ENCODE results near the gene MOCS3. TPM values are rescaled to one million over a fixed set of nuclear protein-coding genes. Genes with fewer than 3 reads are reported as not detected.
A peak's percentile ranks its signal among the peaks of the same experiment; 100 is the strongest.

The MOCS3 gene
- total and polyA plus RNA-seq, 8 donors: 0.89 to 7.0 (median 2.4) TPM; not detected in 1

DNA sequence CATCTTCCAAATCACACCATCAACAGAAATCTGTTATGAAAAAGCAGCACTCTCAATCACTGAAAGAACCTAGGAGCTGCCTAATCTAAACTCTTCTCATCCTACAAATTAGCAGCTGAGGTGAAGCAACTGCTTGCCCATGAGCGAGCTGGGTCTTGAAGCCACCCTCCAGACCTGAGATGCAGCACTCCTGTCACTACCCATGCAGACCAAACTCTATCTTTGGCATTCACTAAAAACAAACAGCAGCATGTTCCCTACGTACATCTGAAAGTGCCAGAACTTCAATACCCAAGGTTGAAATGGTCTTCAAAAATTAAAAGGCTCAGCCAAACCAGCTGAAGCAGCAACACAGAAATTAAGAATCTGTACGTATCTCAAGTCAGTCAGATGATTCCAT, 41.7 kb upstream of the MOCS3 start:
- intact Hi-C loops (cut with DNase I; ENCODE audit: low total_unique reads): no loop called here
- no peaks in the 10 kb centered on the region for H3K9me3 ChIP-seq
- TF ChIP-seq POLR2A (IDR thresholded peaks at IDR 0.05): no peak
- TF ChIP-seq, protein P1, sequence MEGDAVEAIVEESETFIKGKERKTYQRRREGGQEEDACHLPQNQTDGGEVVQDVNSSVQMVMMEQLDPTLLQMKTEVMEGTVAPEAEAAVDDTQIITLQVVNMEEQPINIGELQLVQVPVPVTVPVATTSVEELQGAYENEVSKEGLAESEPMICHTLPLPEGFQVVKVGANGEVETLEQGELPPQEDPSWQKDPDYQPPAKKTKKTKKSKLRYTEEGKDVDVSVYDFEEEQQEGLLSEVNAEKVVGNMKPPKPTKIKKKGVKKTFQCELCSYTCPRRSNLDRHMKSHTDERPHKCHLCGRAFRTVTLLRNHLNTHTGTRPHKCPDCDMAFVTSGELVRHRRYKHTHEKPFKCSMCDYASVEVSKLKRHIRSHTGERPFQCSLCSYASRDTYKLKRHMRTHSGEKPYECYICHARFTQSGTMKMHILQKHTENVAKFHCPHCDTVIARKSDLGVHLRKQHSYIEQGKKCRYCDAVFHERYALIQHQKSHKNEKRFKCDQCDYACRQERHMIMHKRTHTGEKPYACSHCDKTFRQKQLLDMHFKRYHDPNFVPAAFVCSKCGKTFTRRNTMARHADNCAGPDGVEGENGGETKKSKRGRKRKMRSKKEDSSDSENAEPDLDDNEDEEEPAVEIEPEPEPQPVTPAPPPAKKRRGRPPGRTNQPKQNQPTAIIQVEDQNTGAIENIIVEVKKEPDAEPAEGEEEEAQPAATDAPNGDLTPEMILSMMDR (IDR thresholded peaks at IDR 0.05): no peak
- no peak for TF ChIP-seq POLR2AphosphoS5 (IDR thresholded peaks at IDR 0.05)
- no peak for TF ChIP-seq EP300 (IDR thresholded peaks at IDR 0.05)
- WGBS, 5 donors: 56 to 80% (median 58%) methylated on average over 3 of the region's 3 CpGs
- H3K36me3 ChIP-seq: no peaks in the 10 kb centered on the region
- no peak overlapping the region for H3K4me3 ChIP-seq
- peaks cover 62 to 94% (median 83%) of the 10 kb centered on the region in 4 donors for H3K4me1 ChIP-seq
- peak overlapping the region in 3 of 5 donors; percentile 3 to 29 (median 23) for H3K27ac ChIP-seq
- DNase-seq: no peak
- H3K27me3 ChIP-seq: no peaks in the 10 kb centered on the region

DNA sequence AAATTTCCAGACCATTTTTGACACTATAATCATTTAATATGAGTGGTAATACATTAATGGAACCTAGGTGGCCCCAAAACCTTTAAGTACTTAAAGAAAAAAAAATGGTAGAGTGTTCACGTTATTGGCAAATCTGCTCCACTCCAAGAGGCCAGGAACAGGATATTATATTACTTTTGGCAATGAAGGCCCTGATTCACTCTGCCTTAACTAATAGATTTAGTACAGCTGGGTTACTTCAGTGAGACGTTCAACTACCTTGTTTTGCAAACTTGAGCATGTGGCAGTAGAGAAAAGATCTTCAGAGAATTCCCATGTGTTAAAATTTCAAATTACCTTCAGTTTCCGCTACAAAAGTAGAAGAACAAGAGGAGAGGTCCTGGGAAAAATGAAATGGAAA, 40.2 kb upstream of the MOCS3 start:
- peak overlapping the region in 2 of 5 donors; percentile 12 to 23 for H3K27ac ChIP-seq
- H3K9me3 ChIP-seq: no peaks in the 10 kb centered on the region
- intact Hi-C loops (cut with DNase I; ENCODE audit: low total_unique reads): no loop called here
- WGBS, 5 donors: 42 to 56% (median 44%) methylated on average over 3 of the region's 3 CpGs
- peaks cover 58 to 100% (median 88%) of the 10 kb centered on the region in 4 donors for H3K4me1 ChIP-seq
- H3K27me3 ChIP-seq: no peaks in the 10 kb centered on the region
- no peak for TF ChIP-seq POLR2A (IDR thresholded peaks at IDR 0.05)
- TF ChIP-seq, protein P1 (IDR thresholded peaks at IDR 0.05): no peak
- no peak for TF ChIP-seq EP300 (IDR thresholded peaks at IDR 0.05)
- TF ChIP-seq POLR2AphosphoS5 (IDR thresholded peaks at IDR 0.05): no peak
- no peak overlapping the region for H3K4me3 ChIP-seq
- H3K36me3 ChIP-seq: peaks cover 0 to 6% (median under 1%) of the 10 kb centered on the region in 4 donors
- DNase-seq: no peak

DNA sequence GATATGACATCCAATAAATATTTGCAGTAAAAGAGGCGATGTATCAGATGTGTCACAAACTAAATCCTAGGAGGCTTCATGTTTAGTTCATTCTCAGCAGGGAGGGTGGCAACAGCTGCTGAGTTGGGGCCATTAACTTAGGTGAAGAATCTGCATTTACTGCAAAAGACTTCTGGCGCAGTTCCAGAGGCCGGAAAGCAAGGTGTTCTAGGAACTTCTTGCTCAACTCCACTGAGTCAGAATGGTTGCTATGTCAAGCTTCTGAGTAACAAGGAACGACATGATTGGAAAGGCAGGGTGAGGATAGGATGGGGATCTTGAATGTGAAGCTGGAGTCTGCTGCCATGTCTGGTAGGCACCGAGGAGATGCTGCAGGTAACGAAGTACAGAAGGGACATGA, 39.1 kb upstream of the MOCS3 start:
- DNase-seq: peak; percentile 38 to 42
- WGBS, 5 donors: 58 to 70% (median 64%) methylated on average over 6 of the region's 6 CpGs
- Histone ChIP-seq H3K9me3 (no peaks in the 10 kb centered on the region), H3K27me3 (no peaks in the 10 kb centered on the region), H3K4me3 (no peak overlapping the region), H3K36me3 (peaks cover 0 to 11% (median 3%) of the 10 kb centered on the region in 4 donors), H3K4me1 (peaks cover 54 to 100% (median 82%) of the 10 kb centered on the region in 4 donors), H3K27ac (peak overlapping the region in 2 of 5 donors; percentile 8 to 33)
- intact Hi-C loops (cut with DNase I; ENCODE audit: low total_unique reads): no loop called here
- TF ChIP-seq POLR2A (IDR thresholded peaks at IDR 0.05) (no peak), POLR2AphosphoS5 (IDR thresholded peaks at IDR 0.05) (peak in 1 of 3 donors; percentile 58)

DNA sequence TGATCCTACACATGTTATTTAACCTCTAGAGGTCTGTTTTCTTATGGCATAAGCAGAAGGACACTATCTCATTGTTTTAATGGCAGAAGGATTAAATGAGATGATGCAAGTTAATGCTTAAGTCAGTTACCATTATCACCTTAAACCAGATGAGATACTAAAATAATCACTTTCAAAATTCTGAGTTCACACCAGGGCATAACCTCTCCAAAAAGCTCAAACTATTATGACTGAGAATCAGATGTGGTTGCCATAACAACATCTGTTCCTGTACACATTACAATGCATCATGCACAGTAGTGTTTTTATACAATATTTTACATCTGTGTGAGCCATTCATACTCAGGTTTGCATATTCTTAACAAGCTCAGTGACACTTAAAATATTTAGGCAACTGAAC, 37.6 kb upstream of the MOCS3 start:
- Histone ChIP-seq H3K36me3 (peaks cover 0 to 16% (median 3%) of the 10 kb centered on the region in 4 donors), H3K4me1 (peaks cover 49 to 100% (median 81%) of the 10 kb centered on the region in 4 donors)

More for the DNA sequence above, 37.6 kb upstream of the MOCS3 start:
- no peaks in the 10 kb centered on the region for H3K9me3 ChIP-seq
- no peak overlapping the region for H3K4me3 ChIP-seq
- DNase-seq: no peak
- TF ChIP-seq, protein P1 (IDR thresholded peaks at IDR 0.05): no peak
- TF ChIP-seq EP300 (IDR thresholded peaks at IDR 0.05) (no peak), POLR2A (IDR thresholded peaks at IDR 0.05) (no peak), POLR2AphosphoS5 (IDR thresholded peaks at IDR 0.05) (no peak)
- H3K27me3 ChIP-seq: no peaks in the 10 kb centered on the region
- intact Hi-C loops (cut with DNase I; ENCODE audit: low total_unique reads): no loop called here
- peak overlapping the region in 1 of 5 donors; percentile 7 for H3K27ac ChIP-seq
